Islet of Langerhans (tissue), 1 donor: ENCODE results near the gene LMCD1.

Source experiments
- FAIRE-seq: peaks from one replicate; lab custom pipeline; 2011; peaks lifted over from hg19 to GRCh38; lab: Jason Lieb, UNC

Gene LMCD1

GRCh38 chr3:8506571-8507061 is 5.0 kb downstream of the LMCD1 start:
- no peak for FAIRE-seq

- FAIRE-seq, result no peak
These were observed 5.9 kb downstream of the LMCD1 start for GRCh38 chr3:8507496-8507895.

- no peak for FAIRE-seq
These were observed 8.3 kb downstream of the LMCD1 start for GRCh38 chr3:8509961-8510360.

- FAIRE-seq, result no peak
These were observed 10.6 kb downstream of the LMCD1 start for GRCh38 chr3:8512234-8512633.

DNA sequence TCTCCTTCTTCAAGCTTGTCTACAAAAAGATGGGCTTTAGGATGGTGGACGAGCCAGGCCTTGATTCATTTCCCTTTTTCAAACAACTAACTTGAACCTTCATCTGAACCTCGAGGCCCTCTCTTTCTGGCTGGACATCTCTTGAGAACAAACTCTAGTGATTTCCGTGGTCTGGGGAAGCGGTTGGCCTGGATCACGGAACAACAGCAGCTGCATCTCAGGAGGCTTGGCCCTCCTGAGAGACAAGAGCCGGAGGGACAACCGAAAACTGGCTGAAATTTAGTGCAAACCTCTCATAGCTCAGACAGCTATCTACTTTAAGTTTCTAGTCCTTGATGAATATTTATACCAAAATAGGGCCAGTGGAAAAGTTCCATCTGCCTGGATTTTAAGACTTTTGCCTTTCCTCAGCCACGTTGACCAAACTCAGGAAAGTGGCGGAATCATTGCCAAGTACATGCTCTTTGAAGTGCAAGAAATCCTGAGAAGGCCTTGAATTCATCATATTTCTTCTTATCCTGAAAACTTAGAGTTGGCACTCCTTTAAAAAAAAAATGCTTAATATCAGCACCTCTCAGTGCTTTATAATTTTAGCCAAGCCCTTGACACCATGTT is 14.5 kb downstream of the LMCD1 start:
- FAIRE-seq, result no peak

DNA sequence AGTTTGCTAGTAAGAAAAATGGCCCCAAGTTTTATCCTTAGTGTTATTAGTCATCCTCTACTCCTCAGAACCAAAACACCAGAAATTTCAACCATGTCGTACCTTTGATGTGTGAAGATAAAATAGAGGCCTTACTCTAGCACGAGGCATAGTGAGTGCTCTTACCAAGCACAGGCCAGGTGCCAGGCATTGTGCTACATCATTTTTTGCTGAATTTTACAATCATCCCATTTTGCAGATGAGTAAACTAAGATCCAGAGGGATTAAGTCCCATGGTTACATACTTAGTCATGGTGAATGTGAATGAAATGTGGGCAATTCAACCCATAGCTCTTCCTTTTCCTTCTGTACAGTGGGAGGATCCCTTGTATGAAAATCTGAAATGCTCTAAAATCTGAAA is 15.2 kb downstream of the LMCD1 start:
- FAIRE-seq, result no peak

GRCh38 chr3:8517487-8517886 is 15.9 kb downstream of the LMCD1 start:
- no peak for FAIRE-seq

GRCh38 chr3:8518138-8518537 is 16.5 kb downstream of the LMCD1 start:
- no peak for FAIRE-seq

GRCh38 chr3:8519156-8519555 is 17.5 kb downstream of the LMCD1 start:
- no peak for FAIRE-seq

DNA sequence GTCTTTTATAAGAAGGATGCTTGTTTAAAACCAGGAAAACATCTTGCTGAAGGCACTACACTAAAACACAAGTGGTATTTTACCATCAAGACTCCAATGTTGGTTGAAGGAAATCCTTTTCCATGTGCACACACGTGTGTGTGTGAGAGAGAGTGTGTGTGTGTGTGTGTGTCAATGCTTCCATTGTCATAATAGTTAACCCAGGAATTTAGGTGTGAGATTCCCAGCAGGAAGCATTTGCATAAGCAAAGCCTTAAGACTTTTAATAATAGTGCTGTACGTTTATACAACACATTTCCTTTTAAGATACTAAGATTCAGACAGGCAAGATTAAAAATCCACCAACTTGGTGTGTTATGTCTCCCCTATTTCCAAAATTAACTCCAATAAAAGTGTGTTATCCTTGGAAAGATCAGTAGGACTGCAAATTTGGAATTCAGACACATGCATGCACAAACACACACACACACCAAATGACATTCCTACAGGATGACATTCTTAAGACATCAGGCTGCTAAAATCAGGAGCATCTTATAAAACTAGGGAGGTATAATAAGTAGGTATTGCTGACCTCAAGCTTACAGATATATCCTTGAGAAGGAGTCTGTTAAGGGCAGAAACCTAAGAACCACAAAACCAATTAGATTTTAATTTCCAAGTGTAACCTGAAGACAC is 18.3 kb downstream of the LMCD1 start:
- FAIRE-seq, result no peak

GRCh38 chr3:8520816-8521403 is 19.3 kb downstream of the LMCD1 start:
- FAIRE-seq, result no peak

- FAIRE-seq, result no peak
These were observed 21.4 kb downstream of the LMCD1 start for GRCh38 chr3:8523041-8523440.

GRCh38 chr3:8524249-8524648 is 22.6 kb downstream of the LMCD1 start:
- FAIRE-seq, result no peak

DNA sequence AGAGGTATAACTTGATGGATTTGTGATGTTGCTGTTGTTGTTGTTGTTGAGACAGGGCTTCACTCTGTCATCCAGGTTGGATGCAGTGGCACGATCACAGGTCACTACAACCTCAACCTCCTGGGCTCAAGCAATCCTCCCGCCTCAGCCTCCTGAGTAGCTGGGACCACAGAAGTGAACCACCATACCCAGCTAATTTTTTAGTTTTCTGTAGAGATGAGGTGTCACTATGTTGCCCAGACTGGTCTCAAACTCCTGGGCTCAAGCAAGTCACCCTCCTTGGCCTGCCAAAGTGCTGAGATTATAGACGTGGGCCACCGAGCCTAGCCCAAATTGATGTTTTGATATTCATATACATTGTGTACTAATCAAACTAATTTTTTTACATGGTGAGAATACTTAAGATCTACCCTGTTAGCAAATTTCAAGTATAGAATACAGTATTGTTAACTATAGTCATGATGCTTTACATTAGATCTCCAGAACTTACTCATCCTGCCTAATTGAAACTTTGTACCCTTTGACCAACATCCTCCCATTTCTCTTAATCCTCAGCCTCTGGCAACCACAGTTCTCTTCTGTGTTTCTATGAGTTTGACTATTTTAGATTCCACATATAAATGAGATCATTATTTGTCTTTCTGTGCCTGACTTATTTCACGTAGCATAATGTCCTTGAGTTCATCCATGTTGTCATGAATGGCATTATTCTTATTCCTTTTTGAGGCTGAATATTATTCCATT is 23.2 kb downstream of the LMCD1 start:
- FAIRE-seq, result no peak

DNA sequence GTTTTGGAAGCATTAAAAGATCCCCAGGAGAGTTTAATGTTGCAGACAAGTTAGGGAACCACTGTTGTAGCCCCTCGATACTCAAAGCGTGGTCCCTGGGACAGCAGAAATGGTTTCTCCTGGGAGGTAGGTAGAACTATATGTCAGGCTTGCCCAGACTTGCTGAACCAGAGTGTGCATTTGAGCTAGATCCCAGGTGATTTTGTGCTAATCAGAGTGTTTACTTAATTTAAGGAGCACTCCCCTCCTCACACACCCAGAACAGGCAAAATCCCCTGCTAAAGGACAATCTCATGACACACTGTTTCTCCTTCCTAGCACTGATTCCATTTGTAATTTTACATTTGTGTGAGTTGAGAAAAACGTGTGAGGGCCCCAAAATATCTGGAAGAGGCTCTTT is 24.3 kb downstream of the LMCD1 start:
- FAIRE-seq, result no peak

DNA sequence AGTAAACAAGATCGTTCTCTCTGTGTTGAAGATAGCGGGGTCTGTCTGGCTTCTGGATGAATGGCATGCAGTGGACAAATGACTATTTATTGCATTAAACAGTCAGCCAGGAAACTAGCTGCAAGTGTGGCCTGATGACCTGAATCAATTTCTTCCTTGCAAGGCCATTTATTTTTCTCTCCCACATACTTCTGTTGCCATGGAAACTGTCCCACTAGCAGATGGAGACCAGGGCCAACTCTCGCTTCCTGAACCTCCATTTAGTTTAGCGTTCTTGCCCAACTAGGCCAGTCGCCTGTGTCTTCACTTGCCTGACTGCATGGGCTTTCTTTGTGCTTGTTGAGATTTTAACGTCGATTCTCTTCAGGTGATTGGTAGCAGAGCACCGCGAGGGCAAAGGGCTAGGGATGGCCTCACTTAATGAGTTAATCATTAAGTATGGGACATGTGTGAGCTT is 27.6 kb downstream of the LMCD1 start:
- no peak for FAIRE-seq

- FAIRE-seq, result peak; percentile 38
These were observed 28.3 kb downstream of the LMCD1 start for GRCh38 chr3:8529738-8530525.

GRCh38 chr3:8530581-8530980 is 29.0 kb downstream of the LMCD1 start:
- no peak for FAIRE-seq

DNA sequence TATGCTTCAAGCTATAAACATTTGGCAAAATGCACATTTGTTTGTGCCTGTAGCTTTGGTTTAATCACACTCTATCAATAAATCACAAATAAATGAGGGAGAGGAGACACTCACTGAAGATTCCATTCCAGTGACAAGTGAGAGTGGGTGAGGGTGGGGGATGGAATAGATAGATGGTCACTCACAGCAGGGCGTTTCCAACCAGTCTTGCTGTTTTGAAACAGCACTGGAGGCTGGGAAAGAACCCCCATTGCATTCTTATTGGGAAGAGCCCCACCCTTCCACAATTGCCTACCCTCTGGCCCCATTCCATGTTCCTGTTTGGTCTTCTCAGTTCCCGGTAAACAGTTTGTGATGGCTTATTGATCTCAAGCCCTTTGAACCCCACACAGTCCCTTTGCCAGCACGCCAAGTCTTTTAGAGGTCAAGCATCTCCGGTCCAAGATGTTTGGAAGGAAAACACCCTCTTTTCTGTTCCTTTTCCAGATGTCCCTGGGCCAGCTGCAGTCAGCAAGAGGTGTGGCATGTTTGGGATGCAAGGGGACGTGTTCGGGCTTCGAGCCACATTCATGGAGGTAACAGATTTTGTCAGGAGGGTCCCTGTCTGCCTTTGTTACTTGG is 30.7 kb downstream of the LMCD1 start:
- no peak for FAIRE-seq

DNA sequence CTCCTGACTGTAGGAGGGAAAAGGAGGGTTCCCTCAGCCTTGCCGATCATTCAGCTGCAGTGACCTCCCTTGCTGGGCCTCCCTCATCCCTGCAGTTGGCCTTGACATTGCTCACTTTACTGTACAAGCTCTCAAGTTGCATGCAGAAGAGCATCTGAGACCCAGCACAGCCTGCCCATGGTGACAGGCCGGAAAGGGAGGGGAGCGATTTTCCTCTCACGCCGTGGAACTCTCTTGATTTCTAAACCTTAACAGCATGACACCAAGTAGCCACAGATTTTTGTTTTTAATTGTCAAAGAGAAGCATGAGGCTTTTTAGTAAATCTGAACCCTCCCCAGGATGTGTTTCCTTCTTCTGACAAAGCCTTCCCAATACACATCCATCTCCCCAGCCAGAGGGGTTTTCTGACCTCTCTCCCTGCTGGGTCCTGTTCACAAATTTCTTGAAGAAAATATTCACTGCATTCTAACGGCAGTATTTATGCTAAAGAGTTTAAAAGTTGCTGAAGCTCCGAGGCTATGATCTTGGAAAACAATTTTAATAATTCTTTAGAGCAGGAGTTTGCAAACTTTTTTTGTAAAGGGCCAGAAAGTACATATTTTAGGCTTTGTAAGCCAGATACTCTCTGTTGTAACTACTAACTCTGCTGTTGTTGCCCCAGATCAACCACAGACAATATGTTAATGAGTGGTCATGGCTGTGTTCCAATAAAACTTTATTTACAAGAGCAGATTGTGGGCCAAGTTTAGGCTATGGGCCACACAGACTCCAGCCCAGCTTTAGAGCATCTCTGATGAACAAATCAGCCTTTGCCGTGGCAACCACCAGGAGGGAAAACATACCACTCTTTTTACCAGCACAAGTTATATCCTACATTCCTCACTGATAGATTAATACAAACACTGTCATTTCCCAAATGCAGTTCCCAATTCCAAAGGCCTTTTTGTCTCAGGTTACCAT is 34.8 kb downstream of the LMCD1 start:
- FAIRE-seq, result no peak
